ENCODE measurements around the gene GABRG3. TPM values are rescaled to one million over a fixed set of nuclear protein-coding genes. Genes with fewer than 3 reads are reported as not detected.

Gene GABRG3
- polyA plus RNA-seq, 1 experiment, result not detected

DNA sequence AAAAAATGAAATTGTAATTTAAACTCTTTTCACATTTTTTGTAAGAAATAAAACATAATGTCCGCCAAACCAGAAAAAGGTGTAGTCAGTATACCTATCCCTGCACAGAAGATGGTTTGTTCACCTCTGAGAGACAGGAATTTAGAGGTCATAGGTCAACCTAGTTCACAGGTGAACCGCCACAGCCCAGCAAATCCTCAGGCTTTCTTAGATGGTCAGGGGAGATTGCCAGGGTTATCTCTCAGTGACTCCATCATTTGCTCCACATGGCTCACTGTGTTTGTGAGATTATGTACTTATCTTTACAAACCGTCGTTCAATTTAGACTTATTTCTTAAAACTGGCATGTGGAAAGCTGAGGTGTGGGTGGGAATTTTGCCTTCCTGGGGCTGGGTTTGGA lies 264.2 kb downstream of the GABRG3 start:
- Histone ChIP-seq H3K27me3 (ENCODE audit: control insufficient read depth, insufficient read depth, low read length) (no peaks in the 10 kb centered on the region), H3K4me3 (ENCODE audit: low read depth, low read length) (no peak overlapping the region), H3K36me3 (ENCODE audit: control insufficient read depth, insufficient read depth, low read length) (no peaks in the 10 kb centered on the region)
- POLR2A ChIA-PET, result no interaction called here
- CTCF ChIA-PET, result no interaction called here
- TF ChIP-seq, protein P1, sequence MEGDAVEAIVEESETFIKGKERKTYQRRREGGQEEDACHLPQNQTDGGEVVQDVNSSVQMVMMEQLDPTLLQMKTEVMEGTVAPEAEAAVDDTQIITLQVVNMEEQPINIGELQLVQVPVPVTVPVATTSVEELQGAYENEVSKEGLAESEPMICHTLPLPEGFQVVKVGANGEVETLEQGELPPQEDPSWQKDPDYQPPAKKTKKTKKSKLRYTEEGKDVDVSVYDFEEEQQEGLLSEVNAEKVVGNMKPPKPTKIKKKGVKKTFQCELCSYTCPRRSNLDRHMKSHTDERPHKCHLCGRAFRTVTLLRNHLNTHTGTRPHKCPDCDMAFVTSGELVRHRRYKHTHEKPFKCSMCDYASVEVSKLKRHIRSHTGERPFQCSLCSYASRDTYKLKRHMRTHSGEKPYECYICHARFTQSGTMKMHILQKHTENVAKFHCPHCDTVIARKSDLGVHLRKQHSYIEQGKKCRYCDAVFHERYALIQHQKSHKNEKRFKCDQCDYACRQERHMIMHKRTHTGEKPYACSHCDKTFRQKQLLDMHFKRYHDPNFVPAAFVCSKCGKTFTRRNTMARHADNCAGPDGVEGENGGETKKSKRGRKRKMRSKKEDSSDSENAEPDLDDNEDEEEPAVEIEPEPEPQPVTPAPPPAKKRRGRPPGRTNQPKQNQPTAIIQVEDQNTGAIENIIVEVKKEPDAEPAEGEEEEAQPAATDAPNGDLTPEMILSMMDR (IDR thresholded peaks at IDR 0.05; ENCODE audit: insufficient read depth, low read depth, low read length), result no peak
- DNase-seq (ENCODE audit: low read depth), result no peak

DNA sequence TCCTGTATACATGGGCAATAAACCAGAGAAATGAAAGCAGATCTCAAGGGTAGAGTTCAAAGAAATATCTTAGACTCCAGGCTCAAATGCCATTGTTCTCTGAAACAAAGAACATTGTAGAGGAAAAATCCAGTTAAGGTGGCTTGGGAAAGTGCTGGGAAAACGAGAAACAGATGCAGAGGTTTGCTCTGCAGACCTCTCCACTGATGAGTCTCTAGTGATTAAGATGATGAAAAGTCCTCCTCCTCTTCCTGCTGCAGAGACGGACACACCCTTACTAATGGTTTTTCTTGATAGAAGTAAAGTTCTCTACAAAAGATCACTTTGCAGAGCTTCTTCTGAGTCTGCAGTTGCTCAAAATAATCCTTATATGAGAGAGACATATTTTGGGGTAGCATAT lies 264.7 kb downstream of the GABRG3 start:
- ChIA-PET CTCF (no interaction called here), POLR2A (no interaction called here)
- Histone ChIP-seq H3K4me3 (ENCODE audit: low read depth, low read length) (no peak overlapping the region), H3K36me3 (ENCODE audit: control insufficient read depth, insufficient read depth, low read length) (no peaks in the 10 kb centered on the region), H3K27me3 (ENCODE audit: control insufficient read depth, insufficient read depth, low read length) (no peaks in the 10 kb centered on the region)
- DNase-seq (ENCODE audit: low read depth), result no peak
- TF ChIP-seq, protein P1 (IDR thresholded peaks at IDR 0.05; ENCODE audit: insufficient read depth, low read depth, low read length), result no peak

DNA sequence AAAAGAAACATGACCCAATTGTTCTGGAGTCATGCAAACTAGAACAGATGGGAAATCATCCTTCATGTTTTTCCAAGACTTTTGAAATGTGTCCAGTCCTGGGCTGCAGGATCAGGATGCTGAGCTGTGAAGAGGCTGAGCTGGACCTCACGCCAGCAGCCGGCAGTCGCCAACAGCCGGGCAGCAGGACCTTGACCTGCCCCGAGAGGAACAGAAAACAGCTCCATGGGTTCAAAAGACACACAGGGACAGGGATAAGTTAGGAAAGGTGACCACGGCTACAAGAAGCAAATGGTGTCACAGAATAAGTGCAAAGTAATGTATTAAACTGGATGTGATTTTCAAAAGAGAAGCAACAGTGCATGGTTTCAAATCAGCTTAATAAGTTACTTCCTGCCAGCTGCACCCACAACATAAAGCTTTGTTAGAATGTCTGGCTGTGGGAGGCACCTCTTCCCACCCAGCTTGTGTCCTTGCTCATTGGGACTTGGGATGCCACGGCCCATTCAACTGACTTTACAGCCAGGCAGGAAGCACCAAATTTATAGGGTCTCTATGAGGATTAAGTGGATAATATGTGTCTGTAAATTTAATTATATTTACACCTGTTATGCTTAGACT lies 266.4 kb downstream of the GABRG3 start:
- POLR2A ChIA-PET, result no interaction called here
- H3K36me3 ChIP-seq (ENCODE audit: control insufficient read depth, insufficient read depth, low read length), result no peaks in the 10 kb centered on the region
- H3K27me3 ChIP-seq (ENCODE audit: control insufficient read depth, insufficient read depth, low read length), result no peaks in the 10 kb centered on the region
- no peak overlapping the region for H3K4me3 ChIP-seq (ENCODE audit: low read depth, low read length)
- no peak for DNase-seq (ENCODE audit: low read depth)
- CTCF ChIA-PET, result no interaction called here
- TF ChIP-seq, protein P1 (IDR thresholded peaks at IDR 0.05; ENCODE audit: insufficient read depth, low read depth, low read length), result no peak

DNA sequence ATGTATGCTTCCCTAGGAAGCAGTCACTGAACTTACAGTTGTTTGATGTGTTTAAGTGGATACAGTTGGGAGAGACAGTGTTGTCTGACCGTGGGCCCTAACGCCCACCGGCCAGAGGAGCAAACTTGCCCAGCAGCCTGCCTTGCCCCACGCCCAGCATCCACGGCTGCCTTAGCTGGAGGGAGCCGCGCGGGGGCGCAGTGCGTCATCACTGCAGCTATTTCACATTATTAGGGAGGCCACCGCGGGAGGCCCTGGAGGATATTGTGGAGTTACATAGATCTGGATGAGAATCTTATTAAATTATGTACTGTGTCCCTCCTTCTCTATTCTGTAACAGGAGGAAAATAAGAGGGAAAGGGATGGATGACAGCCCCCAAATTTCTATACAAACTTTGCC lies 267.2 kb downstream of the GABRG3 start:
- TF ChIP-seq, protein P1 (IDR thresholded peaks at IDR 0.05; ENCODE audit: insufficient read depth, low read depth, low read length), result no peak
- ChIA-PET POLR2A (no interaction called here), CTCF (no interaction called here)
- Histone ChIP-seq H3K4me3 (ENCODE audit: low read depth, low read length) (no peak overlapping the region), H3K27me3 (ENCODE audit: control insufficient read depth, insufficient read depth, low read length) (no peaks in the 10 kb centered on the region), H3K36me3 (ENCODE audit: control insufficient read depth, insufficient read depth, low read length) (no peaks in the 10 kb centered on the region)
- no peak for DNase-seq (ENCODE audit: low read depth)

DNA sequence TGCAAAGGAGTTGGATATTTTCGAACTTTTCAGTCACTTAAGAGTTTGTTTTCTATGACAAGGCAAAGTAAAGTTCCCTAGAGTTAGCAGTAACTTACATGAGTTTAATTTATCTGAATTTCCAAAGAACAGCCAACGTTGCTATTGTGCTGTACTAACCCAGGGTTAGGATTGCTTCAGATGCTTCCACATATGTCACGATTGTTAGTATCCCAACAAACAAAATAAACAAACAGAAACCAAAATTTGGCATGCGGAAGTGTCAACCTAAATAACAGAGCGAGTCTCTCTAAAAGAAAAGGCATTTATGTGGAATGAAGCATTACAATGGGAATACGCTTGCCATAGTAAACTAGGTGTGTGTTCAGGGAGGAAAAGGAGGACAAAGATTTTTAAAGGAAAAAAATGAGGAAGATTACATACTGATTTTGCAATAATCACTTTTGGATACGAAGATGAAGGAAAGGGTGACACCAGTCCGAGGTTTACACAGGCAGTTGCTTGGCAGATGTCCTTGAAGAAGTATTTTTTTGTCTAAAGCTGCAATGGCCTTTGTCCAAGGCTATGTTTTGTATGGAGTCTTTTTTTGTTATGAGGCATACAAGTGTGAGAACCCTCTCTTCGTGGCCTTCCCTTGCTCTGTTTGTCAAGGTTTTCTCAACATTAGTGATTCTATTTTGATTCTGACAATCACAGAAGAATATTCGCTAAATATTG lies 267.9 kb downstream of the GABRG3 start:
- Histone ChIP-seq H3K27me3 (ENCODE audit: control insufficient read depth, insufficient read depth, low read length) (no peaks in the 10 kb centered on the region), H3K4me3 (ENCODE audit: low read depth, low read length) (no peak overlapping the region), H3K36me3 (ENCODE audit: control insufficient read depth, insufficient read depth, low read length) (no peaks in the 10 kb centered on the region)
- no peak for DNase-seq (ENCODE audit: low read depth)
- CTCF ChIA-PET, result no interaction called here
- TF ChIP-seq, protein P1 (IDR thresholded peaks at IDR 0.05; ENCODE audit: insufficient read depth, low read depth, low read length), result no peak
- POLR2A ChIA-PET, result no interaction called here

Measured in BJ (cell line).